Head of caudate nucleus (tissue), 42 donors: ENCODE measurements around the gene DPF3.
"Not testable (repeated sequence)": the region's sequence is repeated elsewhere in the genome, so short reads cannot be mapped to it uniquely, and the experiment has no call there.

Experiments used
- DNase-seq, 42 donors: peaks; one replicate each; pipeline versions ENCODE4 v3.0.0 to v3.0.0-alpha.2; 2020 to 2021; ENCODE audit warnings: mixed read lengths in 7 of 42
- intact Hi-C: fragments of 100-400 bp; cut with DNase I; formaldehyde crosslinking; loops from one replicate; pipeline ENCODE4 v1.15.0; 2022

DPF3 gene

GRCh38 chr14:72758420-72758819, 135.5 kb downstream of the DPF3 start:
- intact Hi-C loops: no loop called here

DNA sequence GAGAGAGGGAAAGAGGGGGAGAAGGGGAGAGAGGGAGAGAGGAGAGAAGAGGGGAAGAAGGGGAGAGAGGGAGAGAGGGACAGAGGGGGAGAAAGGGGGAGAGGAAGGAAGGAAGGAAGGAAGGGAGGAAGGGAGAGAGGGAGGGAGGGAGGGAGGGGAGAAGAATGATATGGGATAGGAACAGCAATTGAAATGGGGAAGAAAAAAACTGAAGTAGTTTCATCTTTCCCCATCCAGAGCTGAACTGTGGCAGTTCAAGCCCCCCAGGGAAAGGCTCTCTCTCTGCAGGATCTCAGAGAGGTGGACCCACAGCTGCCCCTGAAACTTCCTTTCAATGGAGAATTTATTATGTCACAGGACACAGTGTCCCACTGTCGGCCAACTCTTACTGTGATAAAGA, 136.9 kb downstream of the DPF3 start:
- intact Hi-C loops: no loop called here
- DNase-seq: no peak

More at GRCh38 chr14:72758420-72758819, 135.5 kb downstream of the DPF3 start:
- DNase-seq: no peak

DNA sequence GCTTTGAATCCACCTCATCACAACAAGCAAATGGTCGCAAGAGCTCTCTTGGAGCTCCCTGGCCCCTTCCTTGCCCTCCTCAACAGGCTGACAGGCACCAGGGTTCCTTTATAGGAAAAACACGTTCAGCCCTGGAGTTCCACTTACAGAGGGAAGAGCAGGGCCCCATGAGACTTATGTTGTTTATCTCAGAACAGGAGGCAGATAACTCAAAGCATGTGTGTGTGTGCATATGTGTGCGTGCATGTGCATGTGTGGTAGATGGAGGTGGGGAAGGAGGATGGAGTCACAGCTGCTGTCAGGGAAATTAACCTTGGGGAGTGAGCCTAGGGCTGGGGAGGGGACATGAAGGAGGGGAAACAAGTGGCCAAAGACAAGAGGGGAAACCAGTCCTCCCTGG, 138.1 kb downstream of the DPF3 start:
- intact Hi-C loops: no loop called here
- no peak for DNase-seq

- no peak for DNase-seq
- intact Hi-C loops: no loop called here
These were observed 139.0 kb downstream of the DPF3 start for GRCh38 chr14:72754949-72755348.

DNA sequence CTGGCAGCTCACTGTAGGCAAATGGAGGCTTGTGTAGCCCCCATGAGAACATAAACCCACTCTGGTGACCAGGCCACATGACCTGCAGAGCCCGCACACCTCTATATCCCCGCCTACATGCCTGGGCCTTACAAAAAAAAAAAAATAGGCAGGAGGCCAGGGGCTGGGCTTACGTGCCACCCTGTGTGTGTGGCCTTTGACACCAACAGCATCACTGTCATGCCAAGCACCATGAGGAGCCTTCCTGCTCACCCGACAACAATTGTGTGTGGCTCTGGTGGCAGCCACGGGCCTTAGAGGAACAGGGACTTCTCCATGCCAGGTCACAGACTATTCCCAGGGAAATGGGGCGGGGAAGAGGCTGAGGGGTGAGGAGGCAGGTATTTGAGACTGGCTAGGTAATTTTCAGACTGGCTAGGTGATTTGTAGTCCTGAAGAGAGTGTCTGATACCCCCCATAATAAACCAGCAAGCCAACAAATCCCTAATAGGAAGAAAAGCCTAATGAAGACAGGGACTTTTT, 140.0 kb downstream of the DPF3 start:
- DNase-seq: no peak
- intact Hi-C loops: no loop called here

DNA sequence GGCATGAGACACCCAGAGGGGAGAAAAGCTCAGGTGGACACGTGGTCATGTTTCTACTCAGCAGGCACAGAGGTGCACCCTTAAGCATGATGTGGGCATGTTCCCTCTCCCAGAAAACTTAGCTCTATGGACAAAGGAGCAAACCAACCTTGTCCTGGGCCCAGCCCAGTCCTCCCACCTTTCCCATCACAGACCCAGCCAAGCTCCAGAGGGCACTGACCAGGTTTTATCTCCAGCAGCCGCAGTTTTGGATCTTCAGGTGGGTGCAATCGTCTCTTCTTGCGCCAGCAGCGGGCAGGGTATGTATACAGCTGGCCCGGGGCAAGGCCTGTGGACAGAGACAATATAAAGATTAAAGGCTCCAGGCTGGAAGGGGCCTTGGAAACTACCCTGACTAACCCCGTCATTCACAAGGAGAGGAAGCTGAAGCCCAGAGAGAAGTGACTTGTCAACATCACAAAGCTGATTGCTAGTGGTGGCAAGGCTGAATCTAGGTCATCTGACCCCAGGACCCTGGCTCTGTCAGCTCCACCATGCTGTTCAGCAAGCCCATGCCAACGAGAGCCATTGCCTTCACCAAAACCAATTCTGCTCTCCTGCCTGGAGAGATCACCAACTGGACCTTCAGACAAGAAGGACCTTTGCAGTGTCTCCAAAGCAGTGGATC, 140.7 kb downstream of the DPF3 start:
- intact Hi-C loops: no loop called here
- no peak for DNase-seq

DNA sequence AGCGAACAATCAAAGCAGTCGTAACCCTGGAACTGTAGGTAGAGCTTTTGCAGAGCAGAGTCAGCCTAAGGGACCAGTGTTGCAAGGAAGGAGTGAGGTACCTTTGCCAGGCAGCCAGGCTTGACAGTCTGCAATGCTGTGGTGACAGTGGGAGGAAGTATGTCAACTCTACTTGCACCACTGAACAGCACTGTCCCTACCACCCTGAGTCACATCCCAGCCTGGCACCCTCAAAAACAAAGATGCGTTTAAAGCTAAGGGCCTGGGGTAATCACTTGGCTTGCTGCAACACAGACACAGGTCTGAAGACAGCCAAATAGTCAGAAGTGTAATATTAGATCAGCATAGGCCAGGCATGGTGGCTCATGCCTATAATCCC, 141.9 kb downstream of the DPF3 start:
- DNase-seq: no peak
- intact Hi-C loops: no loop called here

- intact Hi-C loops: no loop called here
- no peak for DNase-seq
These were observed 142.4 kb downstream of the DPF3 start for GRCh38 chr14:72751276-72752033.

DNA sequence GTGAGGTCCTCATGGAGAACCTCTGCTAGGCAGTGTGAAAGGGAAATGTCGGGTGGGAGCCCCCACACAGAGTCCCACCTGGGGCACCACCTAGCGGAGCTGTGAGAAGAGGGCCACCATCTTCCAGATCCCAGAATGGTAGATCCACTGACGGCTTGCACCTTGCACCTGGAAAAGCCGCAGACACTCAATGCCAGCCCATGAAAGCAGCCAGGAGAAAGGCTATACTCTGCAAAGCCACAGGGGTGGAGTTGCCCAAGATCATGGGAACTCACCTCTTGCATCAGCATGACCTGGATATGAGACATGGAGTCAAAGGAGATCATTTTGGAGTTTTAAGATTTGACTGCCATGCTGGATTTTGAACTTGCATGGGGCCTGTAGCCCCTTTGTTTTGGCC, 145.0 kb downstream of the DPF3 start:
- intact Hi-C loops, DNase-seq: not testable (repeated sequence)

DNA sequence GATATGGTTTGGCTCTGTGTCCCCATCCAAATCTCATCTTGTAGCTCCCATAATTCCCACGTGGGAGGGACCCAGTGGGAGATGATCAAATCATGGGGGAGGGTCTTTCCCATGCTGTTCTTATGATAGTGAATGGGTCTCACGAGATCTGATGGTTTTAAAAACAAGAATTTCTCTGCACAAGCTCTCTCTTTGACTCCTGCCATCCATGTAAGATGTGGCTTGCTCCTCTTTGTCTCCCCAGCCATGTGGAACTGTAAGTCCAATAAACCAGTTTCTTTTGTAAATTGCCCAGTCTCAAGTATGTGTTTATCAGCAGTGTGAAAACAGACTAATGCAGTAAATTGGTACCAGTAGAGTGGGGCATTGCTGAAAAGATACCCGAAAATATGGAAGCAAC, 146.2 kb downstream of the DPF3 start:
- intact Hi-C loops: no loop called here
- no peak for DNase-seq

- DNase-seq: peak in 1 of 42 donors; percentile 49
- intact Hi-C loops: no loop called here
These were observed 147.6 kb downstream of the DPF3 start for GRCh38 chr14:72745991-72746980.

DNA sequence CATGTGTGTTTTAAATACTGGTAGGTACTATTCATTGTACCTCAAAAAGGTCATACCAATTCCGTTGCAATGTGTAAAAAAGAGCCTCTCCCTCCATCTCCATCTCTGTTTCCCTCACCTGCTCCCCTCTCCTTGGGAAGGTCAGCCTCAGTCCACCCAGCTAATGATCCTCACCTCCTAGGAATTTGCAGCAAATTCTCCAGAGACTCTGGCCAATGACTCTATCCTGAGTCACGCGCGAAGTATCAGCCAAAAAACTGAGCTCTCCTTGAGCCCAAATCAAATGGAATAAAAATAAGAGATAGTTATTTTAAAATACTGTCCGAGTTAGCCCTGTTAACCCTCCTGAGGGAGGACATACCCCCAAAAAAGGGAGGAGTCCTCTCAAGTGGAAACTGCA, 148.4 kb downstream of the DPF3 start:
- intact Hi-C loops: no loop called here

DNA sequence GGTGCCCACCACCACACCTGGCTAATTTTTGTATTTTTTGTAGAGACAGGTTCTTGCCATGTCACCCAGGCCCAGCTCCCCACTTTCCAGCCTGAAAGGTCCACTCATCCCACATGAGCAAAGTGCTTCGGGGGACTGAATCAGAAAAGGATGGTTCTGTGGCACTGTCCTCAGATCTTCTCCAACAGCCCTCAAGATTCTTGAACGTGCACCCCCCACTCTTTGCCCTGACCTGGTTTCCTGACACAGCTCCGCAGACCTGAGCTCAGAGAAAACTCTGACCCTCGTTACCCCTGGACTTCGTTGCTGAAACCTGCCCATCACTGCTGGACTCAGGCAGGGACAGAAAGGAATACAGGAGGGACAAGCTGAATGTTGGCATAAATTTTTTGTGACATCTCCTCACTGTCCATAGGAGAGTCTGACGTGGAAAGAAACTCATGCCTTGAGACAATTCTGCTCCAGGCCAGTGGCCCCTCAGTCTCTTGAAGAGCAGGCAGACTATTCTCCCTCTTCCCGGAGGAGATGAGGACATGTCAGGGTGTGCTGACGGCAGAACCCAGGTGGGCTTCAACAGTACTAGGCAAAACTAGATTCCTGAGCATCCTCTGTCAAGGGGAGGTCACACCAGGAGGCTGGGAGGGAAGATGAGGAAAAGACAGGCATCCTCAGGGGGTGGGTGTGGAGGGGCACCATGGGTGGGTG, 149.3 kb downstream of the DPF3 start:
- DNase-seq: no peak
- intact Hi-C loops: no loop called here

More for the DNA sequence above, 148.4 kb downstream of the DPF3 start:
- DNase-seq: no peak

GRCh38 chr14:72743626-72744025, 150.3 kb downstream of the DPF3 start:
- DNase-seq: no peak
- intact Hi-C loops: no loop called here

DNA sequence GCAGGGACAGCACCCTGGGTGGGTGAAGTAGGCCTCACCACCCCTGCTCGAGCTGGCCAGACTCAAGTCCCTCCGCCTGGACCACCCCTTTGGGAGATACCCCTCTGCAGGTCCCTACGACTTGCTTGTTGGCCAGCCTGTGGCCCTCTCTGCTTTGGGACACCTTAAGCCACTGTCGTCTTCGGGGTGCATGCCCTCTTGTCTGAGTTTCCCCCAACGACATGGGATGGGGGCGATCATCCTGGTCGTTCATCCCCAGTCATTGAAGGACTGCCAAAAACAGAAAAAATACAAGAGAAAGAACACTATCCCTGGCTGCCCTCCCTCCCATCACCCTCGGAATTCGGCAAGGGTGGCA, 151.1 kb downstream of the DPF3 start:
- intact Hi-C loops: no loop called here
- DNase-seq: peak in 1 of 42 donors; percentile 26

- intact Hi-C loops: no loop called here
- peak in 10 of 42 donors; percentile 12 to 58 (median 40) for DNase-seq
These were observed 151.6 kb downstream of the DPF3 start for GRCh38 chr14:72742118-72742837.

DNA sequence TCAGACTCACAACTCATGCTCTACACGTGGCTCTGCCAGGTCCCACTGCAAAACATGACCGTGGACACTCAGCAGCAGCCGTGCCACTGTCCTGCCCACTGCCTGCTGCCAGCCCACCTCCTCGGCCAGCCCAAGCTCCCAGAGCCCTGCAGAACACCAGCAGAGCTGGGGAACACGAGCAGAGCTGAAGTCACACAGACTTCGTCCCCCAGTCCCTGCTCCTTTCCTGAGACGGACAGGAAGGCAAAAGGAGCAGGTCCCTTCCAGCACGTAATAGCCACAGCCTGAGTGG, 152.1 kb downstream of the DPF3 start:
- intact Hi-C loops: no loop called here
- DNase-seq: peak in 1 of 42 donors; percentile 12
